H1 (cell line): ENCODE results near the gene CELF6. TPM values are rescaled to one million over a fixed set of nuclear protein-coding genes. Genes with fewer than 3 reads are reported as not detected.

Experiments
- CTCF ChIA-PET: fragments of 300-600 bp; sonication (Branson Sonifier 250); formaldehyde crosslinking; loops from one replicate; lab custom pipeline; 2021; ENCODE audit not compliant: partially characterized antibody; lab: Charles Lee
- POLR2A ChIA-PET: fragments of 300-600 bp; sonication (Branson Sonifier 250); formaldehyde crosslinking; loops from one replicate; lab custom pipeline; 2021; ENCODE audit warnings: inconsistent platforms; ENCODE audit not compliant: partially characterized antibody; lab: Charles Lee
- DNase-seq, 2 experiments: peaks; one replicate each; pipeline versions ENCODE4 v3.0.0 to v3.0.0-alpha.2; 2010 to 2022; ENCODE audit warnings: low spot score in 2 of 2, low read depth in 1 of 2, mixed read lengths in 1 of 2
- FAIRE-seq: peaks from 2 replicates; lab custom pipeline; 2011; peaks lifted over from hg19 to GRCh38; lab: Jason Lieb, UNC
- H2AFZ ChIP-seq: 2 replicates; pipeline ENCODE4 v1.8.1; 2012; ENCODE audit warnings: low read length, inconsistent platforms
- H2AK5ac ChIP-seq: 2 replicates; pipeline ENCODE4 v1.6.1; 2013; ENCODE audit warnings: low read depth, low read length
- H2BK120ac ChIP-seq: replicated peaks from 2 replicates; pipeline ENCODE3; 2013; ENCODE audit warnings: low read depth, low read length, inconsistent platforms
- H2BK12ac ChIP-seq: 2 replicates; pipeline ENCODE4 v1.6.1; 2013; ENCODE audit warnings: low read depth, low read length
- H2BK15ac ChIP-seq: 2 replicates; pipeline ENCODE4 v1.6.1; 2013; ENCODE audit warnings: low read length
- H2BK20ac ChIP-seq: 2 replicates; pipeline ENCODE4 v1.6.1; 2013; ENCODE audit warnings: low read length
- H2BK5ac ChIP-seq: 2 replicates; pipeline ENCODE4 v1.6.1; 2013; ENCODE audit warnings: low read depth, low read length
- H3K14ac ChIP-seq: 2 replicates; pipeline ENCODE4 v1.6.1; 2013; ENCODE audit warnings: inconsistent platforms; ENCODE audit not compliant: insufficient read length
- H3K18ac ChIP-seq: 2 replicates; pipeline ENCODE4 v1.6.1; 2013; ENCODE audit warnings: low read length; ENCODE audit errors: extremely low read depth
- H3K23ac ChIP-seq: 2 replicates; pipeline ENCODE4 v1.6.1; 2013; ENCODE audit warnings: inconsistent platforms; ENCODE audit not compliant: insufficient read length
- H3K23me2 ChIP-seq: 2 replicates; pipeline ENCODE4 v1.6.1; 2013; ENCODE audit warnings: low read depth, low read length
- H3K27ac ChIP-seq: 2 replicates; pipeline ENCODE4 v1.6.1; 2011; ENCODE audit warnings: low read depth, low read length, inconsistent platforms
- H3K27me3 ChIP-seq, 4 experiments: replicated peaks in 1 of 4; 1 replicate in 1 of 4; 2 replicates in 3 of 4; pipeline versions ENCODE4 v1.6.1 to v1.8.1; 2011 to 2013; ENCODE audit warnings: low read length in 3 of 4, mild to moderate bottlenecking in 3 of 4, inconsistent platforms in 2 of 4, mixed read lengths in 2 of 4, moderate library complexity in 1 of 4; ENCODE audit not compliant: control insufficient read depth in 3 of 4, insufficient read depth in 3 of 4; ENCODE audit errors: extremely low read depth in 1 of 4
- H3K36me3 ChIP-seq, 4 experiments: 2 replicates each; pipeline versions ENCODE4 v1.6.1 to v1.8.1; 2011 to 2013; ENCODE audit warnings: mild to moderate bottlenecking in 4 of 4, low read length in 3 of 4, moderate library complexity in 2 of 4, control low read depth in 1 of 4, inconsistent platforms in 1 of 4; ENCODE audit not compliant: insufficient read depth in 4 of 4, control insufficient read depth in 2 of 4
- H3K4ac ChIP-seq: replicated peaks from 2 replicates; pipeline ENCODE3; 2013; ENCODE audit warnings: low read length, low read depth, mixed read lengths, inconsistent platforms; ENCODE audit not compliant: insufficient read length
- H3K4me1 ChIP-seq, 4 experiments: replicated peaks in 1 of 4; 1 replicate in 1 of 4; 2 replicates in 3 of 4; pipeline versions ENCODE4 v1.6.1 to v1.8.1; 2011 to 2013; ENCODE audit warnings: low read length in 3 of 4, inconsistent platforms in 2 of 4, mixed read lengths in 1 of 4; ENCODE audit not compliant: insufficient read depth in 4 of 4, control insufficient read depth in 3 of 4
- H3K4me2 ChIP-seq, 2 experiments: 2 replicates each; pipeline versions ENCODE4 v1.6.1 to v1.8.1; 2011 to 2013; ENCODE audit warnings: low read depth in 2 of 2, low read length in 2 of 2, control low read depth in 1 of 2, inconsistent platforms in 1 of 2, mild to moderate bottlenecking in 1 of 2; ENCODE audit not compliant: insufficient read depth in 1 of 2
- H3K4me3 ChIP-seq, 4 experiments: fragments of 200-600, 300-600 bp in 1 of 4; sonication (generic), shearing (Covaris generic), sonication (Bioruptor Twin) in 1 of 4; 2 replicates each; pipeline versions ENCODE4 v1.5.1 to v1.8.1; 2011 to 2016; ENCODE audit warnings: low read length in 4 of 4, low read depth in 3 of 4, control low read depth in 2 of 4, inconsistent platforms in 2 of 4, mild to moderate bottlenecking in 2 of 4, mixed read lengths in 1 of 4, moderate library complexity in 1 of 4; ENCODE audit not compliant: insufficient read depth in 2 of 4; ENCODE audit errors: extremely low read depth in 1 of 4
- H3K56ac ChIP-seq: replicated peaks from 2 replicates; pipeline ENCODE3; 2013; ENCODE audit warnings: low read depth, mild to moderate bottlenecking, mixed read lengths, low read length, inconsistent platforms; ENCODE audit not compliant: insufficient read length
- H3K79me1 ChIP-seq: 2 replicates; pipeline ENCODE4 v1.6.1; 2013; ENCODE audit warnings: low read depth, low read length, control low read depth
- H3K79me2 ChIP-seq, 2 experiments: 2 replicates each; pipeline versions ENCODE4 v1.6.1 to v1.8.1; 2012 to 2013; ENCODE audit warnings: low read length in 2 of 2, mild to moderate bottlenecking in 2 of 2, inconsistent platforms in 1 of 2; ENCODE audit not compliant: insufficient read depth in 2 of 2, control insufficient read depth in 1 of 2
- H3K9ac ChIP-seq, 4 experiments: replicated peaks in 1 of 4; 1 replicate in 1 of 4; 2 replicates in 3 of 4; pipeline versions ENCODE4 v1.6.1 to v1.8.1; 2011 to 2013; ENCODE audit warnings: low read depth in 3 of 4, low read length in 3 of 4, control low read depth in 2 of 4, mild to moderate bottlenecking in 2 of 4, moderate library complexity in 2 of 4, inconsistent platforms in 1 of 4; ENCODE audit errors: extremely low read depth in 1 of 4
- H3K9me3 ChIP-seq, 2 experiments: 2 replicates each; pipeline versions ENCODE4 v1.6.1 to v1.8.1; 2012 to 2013; ENCODE audit warnings: mild to moderate bottlenecking in 2 of 2, moderate library complexity in 2 of 2, control low read depth in 1 of 2, inconsistent platforms in 1 of 2, low read depth in 1 of 2, low read length in 1 of 2, mixed read lengths in 1 of 2; ENCODE audit not compliant: insufficient read depth in 2 of 2
- H4K20me1 ChIP-seq, 2 experiments: replicated peaks in 1 of 2; 2 replicates each; pipeline versions ENCODE3 to v1.8.1; 2011 to 2013; ENCODE audit warnings: inconsistent platforms in 2 of 2, low read length in 2 of 2, mild to moderate bottlenecking in 1 of 2; ENCODE audit not compliant: insufficient read depth in 2 of 2, control insufficient read depth in 1 of 2
- H4K5ac ChIP-seq: 2 replicates; pipeline ENCODE4 v1.6.1; 2013; ENCODE audit warnings: low read length, low read depth, mixed read lengths, inconsistent platforms; ENCODE audit not compliant: insufficient read length
- H4K8ac ChIP-seq: 2 replicates; pipeline ENCODE4 v1.8.0; 2013; ENCODE audit warnings: mild to moderate bottlenecking, moderate library complexity, low read length, inconsistent platforms; ENCODE audit not compliant: insufficient read depth; ENCODE audit errors: extremely low read depth
- H4K91ac ChIP-seq: replicated peaks from 2 replicates; pipeline ENCODE3; 2013; ENCODE audit warnings: low read length, mixed read lengths, inconsistent platforms; ENCODE audit not compliant: insufficient read length
- ATF3 ChIP-seq: IDR thresholded peaks from 2 replicates; pipeline ENCODE4 v1.6.1; 2011; ENCODE audit warnings: low read depth, mild to moderate bottlenecking, low read length; ENCODE audit not compliant: insufficient read depth
- EP300 ChIP-seq, 2 experiments: IDR thresholded peaks; 1 replicate in 1 of 2; 2 replicates in 1 of 2; pipeline ENCODE4 v1.6.1; 2011 to 2012; ENCODE audit warnings: low read depth in 2 of 2, low read length in 2 of 2, mild to moderate bottlenecking in 2 of 2, borderline replicate concordance in 1 of 2, inconsistent platforms in 1 of 2, moderate library complexity in 1 of 2
- POLR2A ChIP-seq, 2 experiments: IDR thresholded peaks; 1 replicate in 1 of 2; 2 replicates in 1 of 2; pipeline ENCODE4 v1.6.1; 2011; ENCODE audit warnings: low read depth in 2 of 2, low read length in 2 of 2, mild to moderate bottlenecking in 2 of 2; ENCODE audit errors: control extremely low read depth in 1 of 2
- RAD21 ChIP-seq, 2 experiments: IDR thresholded peaks in 1 of 2; conservative IDR thresholded peaks in 1 of 2; 2 replicates each; pipeline ENCODE4 v1.6.1; 2011; ENCODE audit warnings: low read depth in 2 of 2, low read length in 2 of 2, improper control_type of control experiment in 1 of 2, inconsistent platforms in 1 of 2, mild to moderate bottlenecking in 1 of 2, moderate library complexity in 1 of 2
- RXRA ChIP-seq: IDR thresholded peaks from 2 replicates; pipeline ENCODE4 v1.6.1; 2011; ENCODE audit warnings: low read depth, mild to moderate bottlenecking, low read length, moderate library complexity; ENCODE audit not compliant: insufficient read depth
- SAP30 ChIP-seq: fragments of 300-600 bp; sonication (generic); IDR thresholded peaks from 2 replicates; pipeline ENCODE4 v1.7.1; 2012; ENCODE audit warnings: low read length, moderate library complexity, mild to moderate bottlenecking, inconsistent platforms; ENCODE audit not compliant: insufficient read depth, insufficient replicate concordance
- SIX5 ChIP-seq: IDR thresholded peaks from 2 replicates; pipeline ENCODE4 v1.6.1; 2011; ENCODE audit warnings: mild to moderate bottlenecking, low read depth, low read length
- WGBS, 2 experiments: shearing (Covaris generic) in 1 of 2; methylation state at CpG; one replicate each; pipeline versions ENCODE4 v1.1.6 to v1.1.7; 2013 to 2015; ENCODE audit warnings: low lambda C conversion rate in 2 of 2, mixed read lengths in 2 of 2, inconsistent platforms in 1 of 2, low coverage in 1 of 2, missing lambda C conversion rate in 1 of 2; ENCODE audit not compliant: insufficient replicate concordance in 2 of 2, insufficient coverage in 1 of 2, insufficient read length in 1 of 2; ENCODE audit errors: extremely low coverage in 1 of 2, missing lambda C conversion rate in 1 of 2; 5-methylcytosine and 5-hydroxymethylcytosine counted together
- polyA plus RNA-seq, 7 experiments: library from polyadenylated mRNA; depleted of rRNA in 3 of 7; stranded (reverse) in 5 of 7; unstranded in 2 of 7; fragments of >200 nt in 5 of 7; fragments of 200-250 nt in 2 of 7; gene quantifications; 1 replicate in 5 of 7; 2 replicates in 1 of 7; 4 replicates in 1 of 7; pipeline versions ENCODE4 v1.2.1 to v1.2.3, GENCODE V29; 2011 to 2013; ENCODE audit warnings: missing spikeins in 2 of 7, mixed read lengths in 2 of 7
- total RNA-seq: library from RNA; stranded (reverse); fragmentation: NEBNext Ultra II Directional; extraction: Animal tissue kit (Norgen Biotek cat#: 25700); gene quantifications from 2 replicates; pipeline ENCODE4 v1.2.1, GENCODE V29; 2021

CELF6 gene
- total and polyA plus RNA-seq, 2 of the 8 experiments (the other 6 are each of a cell fraction or from before 2014, with no cell fraction given): 0.09 to 0.19 TPM

GRCh38 chr15:72269739-72270138, 50.2 kb downstream of the CELF6 start:
- Histone ChIP-seq H3K9me3 (no peaks in the 10 kb centered on the region), H3K23me2 (peaks cover 4% of the 10 kb centered on the region), H2BK12ac (no peak overlapping the region), H3K9ac (no peak overlapping the region), H3K56ac (no peak overlapping the region), H3K4me3 (no peak overlapping the region), H3K4me1 (peaks cover 0 to 5% (median 3%) of the 10 kb centered on the region in 4 experiments; a peak in 4 of 7 replicates), H2BK5ac (no peak overlapping the region), H3K79me2 (peaks cover 0 to 11% of the 10 kb centered on the region in 2 experiments; a peak in 1 of 4 replicates), H3K27me3 (peaks cover 0 to 2% (median 0%) of the 10 kb centered on the region in 4 experiments; a peak in 1 of 7 replicates), H3K18ac (no peak overlapping the region), H3K23ac (no peak overlapping the region), H2AFZ (no peak overlapping the region), H4K91ac (no peak overlapping the region), H2BK15ac (no peak overlapping the region), H4K5ac (no peak overlapping the region), H2BK120ac (no peak overlapping the region), H4K20me1 (peaks cover 0 to 2% of the 10 kb centered on the region in 2 experiments), H3K27ac (no peak overlapping the region), H2BK20ac (no peak overlapping the region), H3K4me2 (no peak overlapping the region), H3K79me1 (no peaks in the 10 kb centered on the region), H3K14ac (no peak overlapping the region), H2AK5ac (no peak overlapping the region), H3K4ac (no peak overlapping the region), H4K8ac (no peak overlapping the region), H3K36me3 (peaks cover 15 to 31% (median 27%) of the 10 kb centered on the region in 4 experiments; a peak in 7 of 8 replicates)
- POLR2A ChIA-PET: no interaction called here
- DNase-seq: no peak
- no peak for FAIRE-seq
- TF ChIP-seq RAD21 (IDR thresholded peaks at IDR 0.05 in 1 of 2, conservative IDR thresholded peaks at IDR 0.05 in 1 of 2; ENCODE audit: low read depth in 2 of 2, low read length in 2 of 2): no peak
- no peak for TF ChIP-seq RXRA
- TF ChIP-seq SAP30: no peak
- no peak for TF ChIP-seq EP300 (IDR thresholded peaks at IDR 0.05; ENCODE audit: borderline replicate concordance in 1 of 2, low read depth in 2 of 2, low read length in 2 of 2)
- no peak for TF ChIP-seq POLR2A (IDR thresholded peaks at IDR 0.05; ENCODE audit: control extremely low read depth in 1 of 2, low read depth in 2 of 2, low read length in 2 of 2)
- TF ChIP-seq SIX5: no peak
- TF ChIP-seq ATF3: no peak
- WGBS, 2 experiments: 87% methylated on average over 4 of the region's 4 CpGs; no CpG with 5 or more reads in 1 of the 2 experiments
- CTCF ChIA-PET: interaction anchor here (1.3 to 1.5 kb wide), 2 partner anchors 17 to 43 kb away, joined by 4 to 5 read pairs; no protein-coding TSS in a partner anchor
